SK-MEL-5 (cell line): ENCODE data around the gene NKAIN2. TPM values are rescaled to one million over a fixed set of nuclear protein-coding genes. Genes with fewer than 3 reads are reported as not detected.
A peak's percentile ranks its signal among the peaks of the same experiment; 100 is the strongest.
"Not testable (repeated sequence)": the region's sequence is repeated elsewhere in the genome, so short reads cannot be mapped to it uniquely, and the experiment has no call there.

Experiments
- DNase-seq: peaks from one replicate; pipeline ENCODE4 v3.0.0-alpha.2; 2016; ENCODE audit warnings: low read depth, low spot score
- in situ Hi-C: cut with HindIII; loops from 2 replicates; pipeline ENCODE4 v1.10.0; 2016; ENCODE audit warnings: low sequenced_read_pairs, high pct_unique_total_duplicates, low pct_unique_long_range_greater_than_20kb
- total RNA-seq: library from RNA; depleted of rRNA; stranded (reverse); fragments of >200 nt; shearing (Covaris generic); gene quantifications from 2 replicates; pipeline ENCODE4 v1.2.3, GENCODE V29; 2014

The NKAIN2 gene
- total RNA-seq, 1 experiment from 2014 or later, result not detected

DNA sequence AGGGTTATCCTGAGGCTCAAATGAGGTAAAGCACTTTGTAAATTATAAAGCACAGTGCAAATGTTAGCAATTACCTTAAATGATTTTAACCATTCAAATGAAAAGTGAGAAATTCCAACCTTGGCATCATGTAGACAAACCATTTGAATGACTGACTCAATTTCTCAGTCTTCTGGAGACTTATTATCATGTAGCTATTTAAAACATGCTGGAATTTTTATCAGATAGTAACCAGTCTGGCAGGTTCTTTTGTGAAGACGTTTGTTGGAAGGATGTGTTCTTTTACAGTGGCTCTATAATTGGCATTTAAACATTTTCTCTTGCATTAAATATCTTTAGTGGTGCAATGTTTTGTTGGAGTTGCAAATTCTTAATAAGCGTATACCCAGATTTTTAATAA lies 386.6 kb downstream of the NKAIN2 start:
- DNase-seq, result no peak
- in situ Hi-C loops, result no loop called here

DNA sequence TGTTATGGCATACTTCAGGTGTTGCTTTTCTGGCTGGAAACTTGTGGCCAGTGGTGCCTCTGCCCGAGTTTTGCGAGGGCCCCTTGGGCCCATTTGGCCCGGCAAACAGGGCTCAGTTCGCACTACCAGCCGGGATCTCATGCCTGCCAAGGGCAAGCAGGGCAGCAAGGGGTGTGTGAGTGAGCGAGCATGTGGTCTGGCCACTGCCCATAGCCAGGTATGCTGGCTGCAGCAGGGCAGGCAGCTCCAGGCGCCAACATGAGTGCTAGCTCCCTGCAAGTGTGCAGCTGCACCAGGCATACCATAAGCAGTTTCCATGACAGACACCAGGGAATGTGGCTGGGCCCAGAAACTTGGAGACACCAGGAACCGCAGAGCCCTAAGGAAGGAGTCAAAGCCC lies 389.5 kb downstream of the NKAIN2 start:
- no peak for DNase-seq
- in situ Hi-C loops, result no loop called here

DNA sequence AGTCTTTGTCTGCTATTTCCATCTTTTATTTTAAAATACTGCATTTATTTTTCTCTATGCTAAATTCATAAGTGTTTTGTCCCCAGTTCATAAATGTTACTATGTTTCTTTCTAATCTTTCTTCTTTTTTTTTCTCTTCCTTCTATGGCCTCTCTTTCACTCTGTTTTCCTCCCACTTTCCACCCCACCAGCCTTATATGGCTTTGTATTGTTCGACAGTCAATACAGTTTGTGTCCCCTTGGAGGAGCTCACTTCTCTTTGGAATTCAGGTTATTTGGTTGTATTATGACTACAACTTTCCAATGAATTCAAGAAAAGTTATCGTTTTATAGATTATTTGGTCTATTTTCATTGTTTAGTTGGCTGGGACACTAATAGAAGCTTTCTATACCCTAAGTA lies 393.5 kb downstream of the NKAIN2 start:
- in situ Hi-C loops, result no loop called here
- DNase-seq, result peak; percentile 2

DNA sequence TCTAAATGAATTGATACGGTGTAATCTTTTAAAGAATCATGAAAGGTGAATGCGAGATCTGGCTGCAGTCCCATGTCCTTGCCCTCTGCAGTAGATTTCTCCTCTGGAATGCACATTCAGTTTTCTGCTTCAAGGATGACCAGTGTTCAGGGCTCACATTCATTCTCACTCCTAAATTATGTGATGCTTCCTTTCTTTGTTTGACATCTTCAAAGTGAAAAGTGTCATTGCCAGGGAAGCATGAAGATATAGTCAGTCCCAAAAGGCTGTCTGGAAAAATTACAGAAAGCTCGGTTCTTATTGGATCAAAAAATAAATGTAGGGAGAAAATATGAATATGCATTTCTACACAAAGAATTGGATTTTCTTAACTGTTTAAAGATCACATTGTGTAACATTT lies 395.6 kb downstream of the NKAIN2 start:
- in situ Hi-C loops, result no loop called here
- no peak for DNase-seq

DNA sequence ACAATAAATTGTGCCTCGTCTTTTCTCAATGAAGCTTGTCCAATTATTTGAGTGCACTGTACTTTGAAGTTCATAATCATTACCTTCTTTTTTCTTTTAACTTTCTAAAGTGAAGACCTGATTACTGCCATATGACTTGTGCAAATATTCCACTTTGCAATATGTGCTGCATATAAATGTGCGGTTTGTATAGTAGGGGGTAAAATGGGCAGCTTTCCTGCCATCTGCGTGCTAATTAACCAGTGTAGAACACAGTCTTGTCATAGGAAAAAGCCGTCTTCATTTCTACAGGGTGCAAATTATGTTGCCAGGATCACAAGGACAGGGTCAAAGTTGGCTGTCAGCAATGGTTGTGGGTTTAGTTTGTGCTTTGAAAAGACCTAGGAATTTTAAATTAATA lies 397.0 kb downstream of the NKAIN2 start:
- DNase-seq, result no peak
- in situ Hi-C loops, result no loop called here

DNA sequence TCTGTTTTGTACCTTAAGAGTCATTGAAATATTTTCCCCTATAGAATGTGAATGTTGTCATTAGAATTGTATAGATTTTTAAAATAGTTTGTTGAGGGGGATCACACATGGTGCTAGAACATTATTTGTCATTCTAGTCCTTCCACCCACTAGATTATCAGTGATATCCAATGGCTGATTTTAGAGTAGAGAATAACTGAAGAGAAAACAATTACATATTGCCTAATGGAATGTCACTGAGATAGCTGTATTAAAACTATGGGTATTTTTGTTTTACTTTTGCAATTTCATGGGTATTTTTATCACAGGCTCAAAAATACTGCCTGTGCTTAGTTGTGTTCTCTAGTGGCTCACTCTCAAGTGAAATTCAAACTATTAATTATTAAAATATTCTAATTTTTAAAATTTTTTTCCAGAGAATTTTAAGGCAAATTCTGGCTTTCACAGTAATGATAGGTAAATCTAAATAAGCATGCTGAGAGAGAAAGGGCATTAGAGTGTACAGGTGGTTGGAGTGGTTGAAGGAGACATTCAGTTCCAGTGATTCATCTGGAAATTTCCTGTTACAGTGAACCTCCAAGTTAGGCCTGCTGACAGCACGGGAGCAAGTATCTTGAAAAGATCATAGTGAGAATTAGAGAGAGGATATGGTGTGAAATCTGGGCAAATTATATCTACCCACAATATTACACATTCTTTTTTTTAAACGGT lies 399.6 kb downstream of the NKAIN2 start:
- DNase-seq, result no peak
- in situ Hi-C loops, result no loop called here

DNA sequence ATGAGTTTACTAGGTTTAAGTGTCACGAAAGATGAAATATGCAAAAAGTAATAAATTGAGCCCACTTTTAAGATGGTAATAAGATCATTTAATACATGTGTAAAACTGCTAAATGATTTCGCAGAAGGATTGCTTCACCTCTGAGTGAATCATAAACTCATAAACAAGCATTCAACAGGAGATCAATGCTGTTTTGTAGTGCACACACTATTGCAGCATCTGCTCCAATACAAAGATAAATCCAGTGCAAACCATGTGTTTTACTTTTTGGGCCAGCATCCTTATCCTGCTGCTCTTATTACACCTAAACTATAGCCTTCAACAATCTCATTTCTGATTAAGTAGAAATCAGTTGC lies 400.1 kb downstream of the NKAIN2 start:
- in situ Hi-C loops, result no loop called here
- no peak for DNase-seq

DNA sequence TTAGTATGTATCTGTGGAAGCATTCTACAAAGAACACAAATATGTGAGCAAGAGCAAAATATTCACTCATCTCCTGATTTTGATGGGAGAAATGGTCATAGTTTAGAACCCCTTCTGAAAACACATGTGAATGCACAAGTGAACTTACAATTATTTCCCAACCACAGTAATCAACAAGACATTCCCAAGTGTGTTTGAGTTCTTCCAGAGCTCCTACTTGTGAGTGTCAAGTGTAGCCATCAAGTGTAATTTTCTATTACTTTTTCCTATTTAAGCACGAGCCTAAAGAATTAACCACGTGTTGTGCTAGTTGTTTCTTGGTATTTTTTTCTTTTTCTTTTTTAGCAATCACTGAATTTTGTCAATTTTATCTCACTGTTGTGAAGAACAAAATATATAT lies 402.3 kb downstream of the NKAIN2 start:
- in situ Hi-C loops, result no loop called here

DNA sequence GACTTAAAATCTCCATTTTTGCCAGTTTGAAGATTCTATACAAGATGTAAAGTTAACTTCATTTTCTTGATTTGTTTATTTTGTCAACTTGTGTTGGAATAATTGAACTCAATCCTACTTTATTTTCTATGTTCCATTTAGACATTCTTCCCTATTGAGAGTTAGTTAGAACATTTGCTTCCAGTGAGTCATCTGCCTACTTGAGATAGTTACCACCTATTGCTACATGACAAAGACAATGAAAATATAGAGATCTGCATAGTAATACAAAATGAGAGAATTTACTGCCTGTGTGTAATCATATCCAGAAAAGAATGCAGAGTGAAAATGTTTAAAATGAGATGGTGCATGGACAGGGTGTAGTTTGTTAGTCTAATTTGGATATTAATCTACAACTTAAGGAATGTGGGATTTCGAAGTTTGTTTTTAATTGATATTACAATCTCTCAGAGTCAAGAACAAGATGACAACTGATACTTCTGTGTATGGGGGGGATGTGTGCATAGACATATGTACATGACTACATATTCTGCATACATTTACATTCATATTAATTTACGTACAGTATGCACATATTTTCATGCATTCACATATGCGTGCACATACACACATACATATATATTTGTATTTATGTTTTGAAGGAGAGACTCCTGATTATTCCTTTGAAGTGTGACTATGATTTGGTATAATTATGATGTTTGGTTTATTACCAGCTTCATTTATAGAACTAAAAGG lies 420.1 kb downstream of the NKAIN2 start:
- in situ Hi-C loops, result no loop called here
- DNase-seq, result no peak

More for the DNA sequence above, 402.3 kb downstream of the NKAIN2 start:
- no peak for DNase-seq

DNA sequence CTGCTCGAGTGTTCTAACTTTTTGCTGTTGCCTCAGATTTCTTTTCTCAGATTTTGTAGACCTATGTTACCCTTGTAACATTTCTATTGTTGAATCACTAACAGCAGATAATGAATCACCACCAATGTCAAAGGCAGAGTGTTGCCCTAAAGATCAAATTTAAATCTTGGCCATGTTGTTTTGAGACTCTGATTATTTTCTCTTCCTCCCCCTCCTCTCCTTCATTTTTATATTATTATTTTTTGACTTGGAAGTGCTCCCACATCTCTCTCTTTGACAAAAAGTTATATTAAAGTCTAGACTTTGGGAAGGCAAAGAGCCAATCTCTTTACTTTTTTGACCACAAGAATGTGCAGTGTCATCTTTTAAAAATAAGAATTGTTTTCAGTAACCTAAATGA lies 422.7 kb downstream of the NKAIN2 start:
- no peak for DNase-seq
- in situ Hi-C loops, result no loop called here

DNA sequence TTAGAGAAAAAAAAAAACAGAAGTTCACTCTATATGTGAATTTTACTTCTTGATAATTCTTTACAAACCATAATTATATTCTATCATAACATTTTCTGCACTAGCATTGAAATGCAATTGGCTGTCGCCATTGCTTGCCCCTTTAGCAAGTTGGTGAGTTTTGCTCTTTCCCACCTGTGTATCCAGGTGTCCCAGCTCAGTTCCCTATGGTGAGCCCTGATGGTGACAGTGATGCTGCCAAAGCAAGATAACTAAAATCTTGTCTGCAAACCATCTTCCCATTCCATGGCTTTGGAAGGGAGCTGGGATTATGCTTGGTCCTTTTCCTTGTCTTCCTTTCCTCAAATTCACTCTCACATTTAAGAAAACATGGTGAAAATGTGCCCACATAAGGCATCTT lies 429.6 kb downstream of the NKAIN2 start:
- no peak for DNase-seq
- in situ Hi-C loops, result no loop called here

DNA sequence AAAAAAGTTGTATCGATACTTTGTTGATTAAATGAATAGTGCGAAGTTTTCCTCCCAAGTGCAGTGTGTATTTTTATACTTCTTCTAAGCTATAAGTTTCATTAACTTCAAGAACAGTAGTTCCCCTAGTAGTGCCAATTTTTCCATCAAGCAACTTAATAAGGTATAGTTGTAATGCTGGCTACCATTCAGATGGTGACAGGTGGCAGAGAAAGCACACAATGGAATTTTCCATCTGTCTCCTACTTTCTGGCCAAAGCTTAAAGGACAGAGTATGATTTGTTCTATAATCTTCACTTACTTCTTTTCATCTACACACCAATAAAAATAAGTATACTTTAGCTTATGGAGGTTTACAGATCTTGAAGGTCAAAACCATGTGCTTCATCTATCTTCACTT lies 431.1 kb downstream of the NKAIN2 start:
- in situ Hi-C loops, result no loop called here
- DNase-seq, result no peak

DNA sequence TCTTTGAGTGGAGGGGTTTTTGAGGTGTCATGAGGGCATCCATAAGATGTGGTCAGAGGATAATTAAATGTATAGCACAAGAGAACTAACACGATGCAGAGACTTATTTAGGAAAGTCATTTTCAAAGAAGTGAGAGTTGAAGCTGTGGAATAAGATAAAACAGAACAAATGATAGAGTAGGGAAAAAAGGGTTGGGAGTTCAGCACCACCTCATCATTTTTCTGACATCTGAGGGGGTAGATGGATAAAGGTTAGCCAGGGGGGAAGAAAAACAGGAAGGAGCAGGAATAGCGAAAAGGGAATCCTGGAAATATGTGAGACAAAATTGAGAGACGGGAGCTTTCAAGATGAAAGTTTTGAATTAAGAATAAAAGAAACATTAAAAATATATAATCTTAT lies 434.2 kb downstream of the NKAIN2 start:
- DNase-seq, result no peak
- in situ Hi-C loops, result no loop called here

DNA sequence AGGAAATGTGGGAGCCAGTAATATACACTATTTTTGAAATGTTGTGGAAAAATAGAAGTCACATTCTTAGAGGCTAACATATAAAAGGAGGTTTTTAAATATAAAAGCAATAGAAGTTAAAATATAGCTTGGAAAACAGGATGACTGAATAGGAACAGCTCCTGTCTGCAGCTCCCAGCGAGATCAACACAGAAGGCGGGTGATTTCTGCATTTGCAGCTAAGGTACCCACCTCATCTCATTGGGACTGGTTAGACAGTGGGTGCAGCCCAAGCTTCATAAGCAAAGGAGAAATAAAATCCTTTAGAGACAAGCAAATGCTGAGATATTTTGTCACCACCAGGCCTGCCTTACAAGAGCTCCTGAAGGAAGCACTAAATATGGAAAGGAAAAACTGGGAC lies 434.7 kb downstream of the NKAIN2 start:
- in situ Hi-C loops, DNase-seq: not testable (repeated sequence)

DNA sequence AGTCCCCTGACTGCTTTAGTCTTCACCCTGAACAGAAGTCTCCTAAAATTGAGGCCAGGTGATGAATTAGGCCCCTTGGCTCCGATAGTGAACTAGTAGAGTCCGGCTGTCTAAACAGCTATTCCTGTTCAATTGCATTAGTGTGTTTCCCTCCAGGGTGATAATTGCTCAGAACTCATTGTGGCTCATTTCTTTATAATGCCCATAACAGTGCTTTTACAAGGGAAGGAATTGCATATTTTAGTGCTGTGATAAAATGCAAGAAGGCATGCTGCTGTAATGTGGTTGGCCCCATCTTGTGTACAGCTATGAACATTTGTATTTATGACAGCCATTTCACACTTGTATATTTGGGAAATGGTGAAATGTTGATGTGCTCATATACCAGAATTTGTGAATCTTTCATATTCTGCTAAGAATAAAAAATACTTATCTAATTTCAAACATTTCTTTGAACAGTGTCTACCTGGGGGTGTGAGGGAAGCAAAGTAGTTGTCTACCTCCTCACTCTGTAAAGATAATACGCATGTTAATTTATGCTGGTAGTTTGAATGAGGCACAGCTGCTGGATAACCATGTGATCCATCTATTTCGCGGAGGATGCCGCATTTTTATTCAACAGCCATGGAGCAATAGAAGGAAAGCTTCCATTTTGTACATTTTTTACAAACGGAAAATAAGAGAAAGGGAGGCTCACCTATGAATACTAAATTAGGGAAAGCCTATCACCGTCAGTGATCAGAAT lies 451.4 kb downstream of the NKAIN2 start:
- DNase-seq, result no peak
- in situ Hi-C loops, result no loop called here

DNA sequence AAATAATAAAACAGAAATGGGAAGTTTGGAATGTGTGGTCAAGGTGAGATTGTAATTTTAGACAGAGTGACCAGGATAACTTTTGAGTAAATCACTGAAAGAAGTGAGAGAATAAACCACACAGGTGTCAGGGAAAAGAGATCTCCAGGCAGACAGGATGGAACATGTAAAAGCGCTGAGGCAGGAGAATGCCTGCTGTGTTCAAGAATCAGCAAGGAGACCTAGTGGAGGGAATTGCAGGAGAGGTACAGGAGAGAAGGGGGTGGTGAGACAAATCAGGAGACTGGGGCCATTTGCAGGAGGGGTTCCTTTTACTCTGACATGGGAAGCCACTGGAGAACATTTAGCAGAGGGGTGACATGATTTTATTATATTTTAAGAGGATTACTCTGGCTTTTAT lies 456.7 kb downstream of the NKAIN2 start:
- DNase-seq, result no peak
- in situ Hi-C loops, result no loop called here

DNA sequence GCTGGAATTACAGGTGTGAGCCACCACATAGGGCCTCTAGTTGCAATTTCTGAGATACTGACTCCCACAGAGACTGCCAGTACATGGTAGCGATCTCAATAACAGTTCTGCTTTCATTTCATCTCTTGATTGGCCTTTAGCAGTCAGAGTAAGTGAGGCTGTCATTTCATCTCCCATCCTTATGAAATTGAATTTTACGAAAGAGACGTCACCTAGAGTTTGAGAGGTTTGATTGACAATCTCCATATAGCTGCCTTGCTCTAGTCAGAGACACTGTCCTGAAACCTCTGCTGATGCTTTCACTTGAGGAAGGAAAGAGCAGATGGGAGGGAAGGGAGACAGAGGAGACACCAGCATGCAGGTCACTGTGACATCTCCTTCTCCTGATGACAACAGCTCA lies 466.1 kb downstream of the NKAIN2 start:
- in situ Hi-C loops, result no loop called here
- DNase-seq, result no peak

DNA sequence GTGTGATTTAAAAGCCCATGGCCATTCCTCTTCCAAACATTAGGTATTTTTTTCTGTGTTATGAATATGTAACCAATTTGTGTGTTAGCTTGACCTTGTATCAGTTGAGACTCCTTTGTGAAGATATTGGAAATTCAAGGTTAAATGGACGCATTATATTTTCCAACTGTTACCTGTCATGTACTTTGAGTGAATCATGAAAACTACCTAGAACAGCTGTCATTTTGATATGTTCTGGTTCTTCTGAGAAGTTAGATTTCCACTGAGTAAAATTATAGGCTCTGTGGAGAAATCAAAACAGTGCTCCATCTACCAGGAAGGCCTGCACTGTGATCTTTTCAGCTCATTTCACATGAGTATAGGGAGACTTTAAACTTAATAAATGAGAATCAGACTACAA lies 470.0 kb downstream of the NKAIN2 start:
- no peak for DNase-seq
- in situ Hi-C loops, result no loop called here

DNA sequence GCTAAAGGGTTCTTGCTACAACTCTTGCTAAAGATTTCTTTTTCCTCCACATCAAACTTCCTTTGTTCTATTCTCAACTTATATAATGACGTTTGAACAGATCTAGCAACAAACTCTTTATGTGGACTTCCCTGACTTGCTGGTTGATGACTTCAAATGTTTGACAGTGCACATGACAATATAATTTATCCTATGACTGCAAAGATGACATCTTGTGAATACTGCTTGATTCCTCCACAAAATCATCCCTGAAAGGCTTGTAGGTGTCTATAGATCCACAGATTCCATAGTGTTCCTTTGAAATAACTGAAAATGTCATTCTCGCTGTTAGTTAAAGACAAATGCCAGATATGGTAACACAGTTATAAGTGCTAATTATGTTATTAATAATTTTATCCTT lies 478.9 kb downstream of the NKAIN2 start:
- no peak for DNase-seq

More for the DNA sequence above, 478.9 kb downstream of the NKAIN2 start:
- in situ Hi-C loops, result no loop called here
